HUDEP-2 (cell line): ENCODE results near the gene ACSL6.

Experiments used
- DNase-seq, 76 experiments: peaks; one replicate each; lab custom pipeline; 2025; ENCODE audit not compliant: unreplicated experiment in 76 of 76; lab: John Stamatoyannopoulos, UW

The ACSL6 gene

DNA sequence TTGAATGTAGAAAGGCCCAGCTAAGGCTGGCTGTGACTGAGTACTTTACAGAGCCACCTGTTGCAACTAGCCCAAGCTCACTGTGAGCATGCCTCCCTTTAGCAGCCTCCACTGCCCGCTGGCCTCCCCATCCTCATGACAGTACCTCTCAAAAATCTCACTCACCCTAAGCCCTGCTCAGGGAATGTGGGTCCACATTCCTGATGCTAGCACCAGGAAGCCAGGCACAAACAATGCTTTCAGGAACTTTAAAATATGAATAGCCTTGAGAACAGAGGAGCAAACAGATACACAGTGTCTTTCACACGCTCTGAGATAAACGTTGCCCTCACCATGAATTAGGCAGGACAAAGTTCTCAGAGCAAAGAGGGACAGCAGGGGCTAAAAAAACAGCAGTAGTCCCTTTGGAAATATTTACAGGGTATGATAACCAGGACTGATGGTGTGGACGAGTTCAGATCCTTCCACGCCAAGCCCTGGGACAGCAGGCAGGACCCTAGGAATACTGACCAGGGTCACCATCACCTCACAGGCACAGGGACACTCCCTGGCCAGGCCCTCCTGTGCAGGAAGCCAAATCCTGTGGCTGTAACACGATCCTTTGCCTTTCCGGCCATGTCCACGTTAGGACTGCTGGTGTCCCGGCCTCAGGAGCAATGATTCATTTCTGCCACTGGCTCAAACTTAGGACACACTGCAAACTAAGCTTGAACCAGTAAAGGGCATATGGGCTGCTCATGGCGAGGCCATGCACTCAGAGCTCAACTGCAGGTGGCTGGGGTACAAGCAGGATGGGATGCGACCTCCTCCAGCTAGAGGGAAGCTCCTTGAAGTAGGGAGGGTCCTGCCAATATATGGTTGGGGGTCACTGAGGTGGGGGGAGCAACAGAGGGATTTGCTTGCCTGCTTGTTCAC is 9.6 kb downstream of the ACSL6 start:
- no peak for DNase-seq

DNA sequence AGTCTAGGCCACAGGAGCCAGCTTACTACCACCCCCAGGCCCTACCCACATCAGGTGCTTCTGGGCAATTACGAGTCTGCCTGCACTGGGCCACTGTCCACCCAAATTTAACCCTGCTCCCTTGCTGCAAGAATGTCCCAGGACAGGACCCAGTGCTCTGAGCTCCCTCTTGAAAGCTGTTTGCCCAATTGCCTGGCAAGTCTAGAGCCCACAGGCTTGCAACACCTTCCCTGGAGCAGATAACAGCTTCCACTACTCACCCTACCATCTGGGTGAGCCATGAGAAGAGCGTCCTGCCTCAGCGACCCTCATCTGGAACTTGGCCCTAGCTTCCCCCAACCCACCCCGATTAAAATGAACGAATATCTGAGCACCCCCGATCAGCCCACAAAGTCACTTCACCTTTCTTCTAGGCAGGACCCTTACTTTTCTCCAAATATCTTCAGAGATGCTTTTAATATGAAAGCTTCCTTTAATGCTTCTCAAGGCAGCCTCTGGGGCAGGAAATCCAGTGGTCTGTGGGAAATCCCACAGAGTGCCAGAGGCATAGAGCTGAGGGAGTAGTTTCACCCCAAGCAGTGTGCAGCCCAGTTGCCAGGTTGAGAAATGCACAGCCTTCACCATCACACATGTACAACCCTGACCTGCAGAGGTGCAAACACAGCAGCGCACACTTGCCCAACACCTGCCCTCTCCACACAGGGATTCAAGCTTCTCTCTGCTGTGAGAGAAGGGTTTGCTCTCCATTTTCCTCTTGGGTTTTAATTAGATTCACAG is 10.6 kb downstream of the ACSL6 start:
- no peak for DNase-seq

DNA sequence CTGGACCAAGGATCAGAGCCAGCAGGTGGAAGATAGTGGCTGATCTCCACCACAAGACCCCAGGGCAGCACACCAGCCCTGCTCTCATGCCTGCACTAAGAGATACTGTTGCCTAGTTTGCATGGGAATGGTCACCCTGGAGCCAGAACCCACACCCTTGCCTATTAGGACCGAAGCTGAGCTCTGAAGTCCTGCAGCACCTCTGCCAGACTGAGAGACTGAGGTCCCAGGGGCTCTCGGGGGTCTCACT is 11.3 kb downstream of the ACSL6 start:
- no peak for DNase-seq

DNA sequence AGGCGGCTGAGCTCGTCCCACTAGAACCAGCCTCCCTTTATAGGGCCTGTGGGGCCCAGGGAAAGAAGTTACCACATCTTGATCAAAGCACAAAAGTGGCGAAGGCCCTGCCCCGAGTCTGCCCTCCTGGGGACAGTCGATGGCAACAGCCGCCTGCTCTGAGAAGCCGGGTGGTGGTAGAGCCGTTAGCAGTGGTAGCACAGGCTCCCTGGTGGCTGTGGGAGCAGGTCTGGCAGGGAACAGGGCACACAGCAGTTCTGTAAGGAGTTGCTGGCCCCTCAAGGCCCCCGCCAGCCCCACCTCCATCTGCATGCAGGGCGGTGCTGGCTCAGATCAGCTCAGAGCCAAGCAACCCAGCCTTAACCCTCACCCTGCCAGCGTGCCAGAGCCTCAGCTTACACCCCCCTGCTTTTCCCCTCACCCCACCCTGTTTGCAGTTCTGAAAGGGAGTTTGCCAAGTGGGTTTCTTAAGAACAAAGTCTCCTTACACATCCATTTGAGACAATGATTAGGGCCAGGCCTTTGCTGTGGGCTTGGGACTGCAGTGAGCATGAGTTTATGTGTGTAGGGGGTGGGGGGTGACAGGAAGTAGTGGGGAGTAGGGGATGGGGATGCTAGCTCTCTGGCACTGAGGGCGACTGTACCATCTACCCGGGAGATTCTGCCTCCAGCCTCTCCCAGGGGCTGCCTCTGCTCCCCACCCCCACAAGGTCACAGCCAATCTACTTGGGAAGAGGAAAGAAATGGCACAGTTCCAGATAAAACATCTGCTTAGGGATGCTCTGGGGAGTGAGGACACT is 11.8 kb downstream of the ACSL6 start:
- peak in 1 of 76 experiments; percentile 35 for DNase-seq

DNA sequence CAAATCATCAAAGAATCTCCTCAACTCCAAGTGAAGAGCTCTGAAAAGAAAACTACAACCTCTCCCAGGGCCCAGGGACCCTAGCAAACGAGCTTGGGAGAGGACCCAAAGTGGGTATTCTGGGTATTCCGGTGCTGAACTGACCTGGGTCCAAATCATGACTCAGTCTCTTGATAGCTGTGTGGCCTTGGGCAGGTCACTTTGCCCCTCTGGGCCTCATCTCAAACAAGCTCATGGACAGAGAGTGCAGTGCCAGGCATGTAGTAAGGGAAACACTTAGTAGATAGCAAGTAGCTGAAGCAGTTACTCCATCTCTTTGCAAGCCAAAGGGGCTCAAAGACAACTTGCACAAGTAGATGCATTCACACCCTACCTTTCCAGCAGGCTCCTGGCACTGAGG is 12.4 kb downstream of the ACSL6 start:
- no peak for DNase-seq

DNA sequence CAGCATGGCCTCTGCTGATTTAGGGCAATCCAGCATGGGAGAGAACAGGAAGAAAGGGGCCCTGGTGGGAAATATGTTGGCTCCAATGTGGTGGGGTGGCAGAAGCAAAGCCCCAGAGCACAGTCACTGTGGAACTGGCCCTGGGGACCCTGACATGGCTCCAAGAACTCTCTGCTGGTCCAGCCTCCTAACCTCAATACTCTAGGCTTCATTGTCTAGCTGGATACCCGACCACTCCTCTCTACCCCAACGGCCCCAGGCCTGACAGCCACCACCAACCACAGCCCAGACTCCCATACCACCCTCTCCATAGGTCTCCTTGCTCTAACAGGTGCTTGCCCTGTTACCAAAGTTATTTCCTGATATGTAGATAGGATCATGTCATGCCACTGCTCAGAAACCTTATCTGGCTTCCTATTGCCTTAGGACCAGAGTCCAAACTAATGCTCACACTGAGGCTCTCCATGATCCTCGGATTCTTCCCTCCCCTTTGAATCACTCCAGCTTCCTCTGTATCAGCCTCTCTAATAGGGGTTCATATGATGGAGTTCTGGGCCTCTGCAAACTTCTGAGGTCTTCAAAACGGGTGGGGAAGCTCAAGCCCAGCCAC is 12.9 kb downstream of the ACSL6 start:
- no peak for DNase-seq

DNA sequence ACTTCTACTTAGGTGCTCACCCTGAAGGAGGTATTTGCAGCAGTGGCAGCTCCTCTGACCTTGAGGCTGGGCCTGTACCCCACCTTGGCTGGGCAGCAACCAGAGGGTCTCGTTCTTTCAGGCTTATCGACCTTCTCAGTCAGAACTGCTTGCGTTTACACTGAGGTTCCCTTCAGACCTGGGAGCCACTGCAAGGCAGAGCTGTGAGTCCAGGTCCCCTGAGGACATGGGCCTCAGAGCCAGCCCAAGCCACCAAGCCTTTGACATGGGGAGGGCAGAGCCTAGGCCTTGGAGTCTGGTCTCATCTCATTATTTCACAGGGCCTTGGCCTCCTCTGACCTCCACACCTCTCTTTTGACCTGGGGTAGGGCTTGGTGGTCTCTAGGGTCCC is 13.7 kb downstream of the ACSL6 start:
- no peak for DNase-seq

DNA sequence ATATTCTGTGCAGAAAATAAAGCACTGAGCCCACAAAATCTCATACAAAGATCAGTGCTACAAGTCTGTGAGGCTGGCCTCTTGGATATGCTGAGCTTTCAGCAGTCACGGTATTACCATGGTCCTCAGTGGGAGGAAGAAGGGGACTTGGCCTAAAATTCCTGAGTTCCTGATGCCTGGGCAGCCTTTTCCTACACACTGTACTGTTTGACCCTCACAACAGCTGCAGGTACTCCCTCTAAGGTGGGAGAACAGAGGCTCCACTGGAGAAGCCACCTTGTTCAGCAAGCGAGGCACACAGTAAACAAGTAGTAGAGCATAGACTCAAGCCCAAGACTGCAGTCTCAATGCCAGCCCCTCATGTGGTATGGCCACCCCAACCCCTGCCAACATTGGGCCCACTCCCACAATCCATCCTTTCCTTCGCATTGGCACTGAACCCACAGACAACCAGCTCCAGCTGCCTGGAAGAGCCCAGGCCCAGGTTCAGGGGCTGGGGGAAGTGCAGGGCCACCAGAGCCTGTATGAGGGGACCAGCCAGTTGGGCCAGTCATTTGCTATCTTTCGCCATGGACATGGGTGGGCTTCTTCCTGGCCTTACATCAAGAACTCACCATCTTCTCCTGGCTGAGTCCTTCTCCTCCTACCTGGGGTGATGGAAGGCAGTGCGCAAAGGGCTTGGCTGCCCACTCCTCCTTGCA is 14.3 kb downstream of the ACSL6 start:
- no peak for DNase-seq

DNA sequence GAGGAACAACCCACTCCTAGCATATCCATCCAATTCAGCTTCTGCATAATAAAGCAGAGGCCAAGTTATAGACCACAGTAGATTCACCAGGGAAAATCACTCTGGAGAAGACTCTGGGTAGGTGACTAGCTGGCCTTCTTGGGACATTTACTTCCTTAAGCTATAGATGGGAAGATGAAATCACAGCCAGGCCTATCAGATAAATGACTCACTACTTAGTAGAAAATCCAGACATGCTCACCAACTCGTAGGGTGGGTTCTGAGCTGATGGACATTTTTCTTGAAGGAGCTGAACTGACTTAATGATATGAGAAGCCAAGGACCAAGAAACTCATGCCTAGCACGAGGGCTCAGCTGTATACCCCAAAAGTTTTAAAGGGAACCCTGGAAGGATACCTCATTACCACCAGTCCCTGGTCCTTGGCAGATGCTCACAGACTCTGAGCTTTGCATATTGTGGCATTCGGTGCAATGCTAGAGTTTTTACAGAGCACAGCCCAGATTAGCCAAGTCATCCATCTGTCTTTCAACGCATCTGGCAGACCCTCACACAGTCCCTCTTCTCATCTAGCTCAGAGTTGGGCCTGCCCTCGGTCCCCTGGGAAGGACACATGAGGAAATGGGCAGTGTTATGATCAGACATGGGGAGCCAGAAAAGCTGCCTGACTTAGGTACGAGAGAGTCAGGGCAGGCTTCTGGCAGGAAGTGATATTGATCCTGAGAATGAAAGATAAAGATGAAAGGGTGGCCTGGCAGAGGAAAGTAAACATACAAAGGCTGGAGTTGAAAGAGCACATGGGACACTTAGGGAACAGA is 15.0 kb downstream of the ACSL6 start:
- peak in 64 of 76 experiments; percentile 7 to 85 (median 41) for DNase-seq

DNA sequence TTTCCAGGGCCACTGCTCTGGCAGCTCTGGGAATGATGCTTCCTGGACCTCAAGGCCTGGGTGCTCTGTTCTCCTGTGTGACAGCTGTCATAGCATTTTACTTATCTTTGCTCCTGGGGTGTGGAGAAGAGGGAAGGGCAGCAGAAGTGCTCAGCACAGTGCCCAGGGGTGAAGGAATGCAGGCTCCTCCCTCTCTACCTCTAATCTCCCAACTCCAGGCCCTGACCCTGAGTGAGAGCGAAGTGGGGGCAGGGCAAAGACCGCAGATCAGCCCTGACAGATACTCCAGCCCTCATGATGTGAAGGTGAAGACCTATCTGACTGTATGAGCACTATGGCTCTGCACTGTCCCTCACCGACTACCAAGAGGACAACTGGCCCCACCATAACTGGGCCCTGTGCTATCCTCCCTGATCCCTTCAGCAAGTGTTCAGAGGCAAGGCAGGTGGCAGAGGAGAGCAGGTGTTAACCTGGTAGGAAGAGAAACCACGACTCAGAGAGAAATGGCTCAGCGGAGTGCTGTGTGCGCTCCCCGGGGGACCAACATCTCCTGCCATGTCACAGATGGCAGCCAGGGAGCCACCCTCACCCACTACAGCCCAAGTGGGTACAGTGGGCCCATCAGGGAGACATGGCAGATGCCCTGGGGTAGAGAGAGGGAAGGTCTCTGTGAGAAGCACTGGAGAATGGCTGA is 16.8 kb downstream of the ACSL6 start:
- DNase-seq: peak in 74 of 76 experiments; percentile 50 to 94 (median 81)

DNA sequence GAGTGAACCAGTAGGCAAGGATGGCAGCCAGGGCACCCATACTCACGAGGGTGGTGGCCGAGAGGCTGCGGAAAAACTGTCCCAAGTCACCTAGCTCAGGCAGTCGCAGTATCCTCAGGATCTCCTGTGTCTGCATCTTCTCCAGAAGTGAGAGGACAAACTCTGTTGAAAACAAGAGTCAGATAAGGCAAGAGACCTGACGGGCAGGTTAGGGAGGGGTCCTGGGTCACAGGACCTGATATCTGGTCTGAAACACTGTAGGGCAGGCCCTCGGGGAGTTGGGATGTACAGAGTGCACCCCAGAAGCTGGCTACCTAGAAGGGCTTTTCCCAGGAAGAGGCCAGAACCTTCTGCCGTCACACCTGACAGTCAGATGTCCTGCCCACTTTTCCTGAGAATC is 17.4 kb downstream of the ACSL6 start:
- peak in 1 of 76 experiments; percentile 51 for DNase-seq

DNA sequence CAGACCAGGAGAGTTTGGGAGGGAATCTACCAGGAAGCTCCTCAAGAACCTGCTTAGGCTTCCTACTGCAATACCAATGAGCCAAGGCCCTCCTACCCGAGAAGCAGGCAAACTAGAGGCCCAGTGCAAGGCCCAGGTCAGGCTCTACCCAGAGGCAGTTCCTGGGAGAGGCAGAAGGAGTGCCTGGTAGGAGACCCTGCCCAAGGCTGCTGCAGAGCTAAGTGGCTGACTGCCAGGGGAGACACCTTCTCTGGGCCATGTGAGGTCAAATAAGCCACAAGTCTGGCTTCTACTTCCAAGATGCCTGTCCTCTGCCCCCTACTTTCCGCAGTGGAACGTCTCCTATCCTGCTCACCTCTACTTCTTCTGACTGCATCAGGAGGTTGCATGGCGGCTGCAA is 17.8 kb downstream of the ACSL6 start:
- DNase-seq: no peak

DNA sequence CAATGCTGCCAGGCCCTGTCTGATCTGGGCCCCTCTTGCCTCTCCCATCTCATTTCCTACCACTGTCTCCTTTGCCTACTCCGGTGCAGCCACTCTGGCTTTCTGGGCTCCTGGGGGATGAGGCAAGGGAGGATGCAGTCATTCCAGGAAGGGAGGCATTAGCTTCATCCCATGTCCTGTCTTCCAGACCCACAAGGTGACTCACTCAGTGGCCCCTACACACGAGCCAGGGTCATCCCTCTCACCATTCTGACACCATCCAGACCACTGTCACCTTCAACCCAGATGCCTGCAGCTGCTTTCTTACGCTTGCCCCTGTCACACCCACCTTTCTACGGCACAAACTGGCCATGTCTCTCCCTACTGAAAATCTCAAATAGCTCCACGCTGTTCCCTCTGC is 19.1 kb downstream of the ACSL6 start:
- DNase-seq: no peak

DNA sequence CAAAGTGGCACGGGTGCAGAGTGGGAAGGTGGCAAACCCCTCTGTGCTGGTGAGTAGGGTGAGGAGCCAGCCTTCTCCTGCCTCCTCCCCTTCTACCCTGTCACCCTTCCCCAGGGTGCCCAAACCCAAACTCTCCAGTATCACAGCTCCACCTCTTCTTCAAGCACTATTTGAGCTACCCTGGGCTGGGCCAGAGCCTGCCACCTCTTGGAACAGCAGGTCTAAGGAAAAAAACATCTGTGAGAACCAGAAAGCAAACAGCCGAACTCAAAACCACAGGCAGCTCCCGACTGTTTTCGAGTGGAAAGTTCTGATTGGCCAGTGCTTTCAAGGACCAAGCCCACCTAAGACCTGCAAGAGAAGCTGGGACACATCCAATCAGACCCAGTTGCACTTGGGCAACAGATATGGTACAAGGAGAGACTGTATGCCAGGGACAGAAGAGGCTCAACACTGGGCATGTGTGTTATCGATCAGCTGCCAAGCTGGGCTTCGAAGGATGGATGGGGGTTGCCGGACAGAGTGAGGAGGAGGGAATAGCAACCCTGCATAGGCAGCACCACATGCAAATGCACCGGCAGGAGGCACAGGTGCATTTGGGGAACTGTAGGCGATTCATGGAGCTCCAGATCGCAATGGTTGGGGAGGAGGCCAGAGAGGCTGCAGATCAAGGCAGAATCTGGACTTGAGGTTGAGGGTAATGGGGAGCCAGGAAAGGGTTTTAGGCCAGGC is 19.7 kb downstream of the ACSL6 start:
- DNase-seq: no peak

DNA sequence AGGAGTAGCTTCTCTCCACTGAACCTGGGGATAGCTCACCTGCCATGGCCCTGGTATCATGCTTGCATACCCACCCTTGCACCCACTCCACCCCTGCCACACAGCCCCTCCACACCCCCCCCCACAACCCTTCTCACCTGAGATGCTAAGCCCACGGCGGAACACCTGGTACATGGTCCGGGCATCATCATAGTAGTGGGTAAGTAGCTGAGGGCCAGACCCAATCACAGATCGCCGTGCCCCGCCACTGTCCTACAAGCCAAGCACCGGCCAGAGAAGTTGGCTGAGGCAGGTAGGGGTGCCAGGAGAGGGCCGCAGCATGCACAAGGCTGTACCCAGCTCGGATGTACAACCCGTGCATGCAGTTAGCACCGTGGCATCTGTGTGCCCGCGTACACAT is 20.7 kb downstream of the ACSL6 start:
- no peak for DNase-seq

DNA sequence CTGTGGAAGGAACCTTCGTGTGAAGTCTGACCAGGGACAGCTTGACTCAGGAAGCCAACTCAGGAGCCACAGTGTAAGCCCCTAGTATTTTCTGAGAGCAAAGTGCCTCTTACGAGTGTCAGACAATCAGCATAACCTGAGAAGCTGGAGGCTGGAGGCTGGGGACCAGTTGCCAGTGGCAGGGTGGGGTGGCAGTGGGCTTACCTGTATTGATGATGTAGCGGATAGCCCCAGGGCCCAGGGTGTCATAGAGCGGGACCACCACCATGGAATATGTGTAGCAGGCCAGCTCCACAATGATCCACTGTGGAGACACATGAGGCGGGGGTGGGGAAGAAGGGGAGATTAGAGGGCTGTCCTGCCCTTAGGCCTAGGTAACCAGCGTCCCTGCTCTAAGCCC is 22.9 kb downstream of the ACSL6 start:
- no peak for DNase-seq

DNA sequence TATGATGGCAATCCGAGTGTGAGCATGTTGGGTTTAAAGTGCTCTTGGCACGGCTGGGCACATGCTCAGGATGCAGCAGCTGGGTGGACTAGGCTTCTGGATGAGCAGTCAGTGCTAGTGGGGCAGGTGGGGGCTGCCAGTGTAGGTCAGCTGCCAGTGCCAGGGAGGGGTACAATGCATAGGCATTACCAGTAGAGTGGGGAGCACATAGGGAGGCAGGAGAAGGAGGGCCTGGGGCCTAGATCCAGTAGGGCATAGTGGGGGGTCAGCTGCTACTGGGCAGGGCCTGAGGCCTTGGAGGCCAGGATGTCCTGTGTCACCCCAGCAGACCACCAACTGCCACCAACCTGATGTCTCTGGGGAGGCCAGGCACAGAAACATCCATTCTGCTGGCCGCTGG is 24.2 kb downstream of the ACSL6 start:
- DNase-seq: no peak

DNA sequence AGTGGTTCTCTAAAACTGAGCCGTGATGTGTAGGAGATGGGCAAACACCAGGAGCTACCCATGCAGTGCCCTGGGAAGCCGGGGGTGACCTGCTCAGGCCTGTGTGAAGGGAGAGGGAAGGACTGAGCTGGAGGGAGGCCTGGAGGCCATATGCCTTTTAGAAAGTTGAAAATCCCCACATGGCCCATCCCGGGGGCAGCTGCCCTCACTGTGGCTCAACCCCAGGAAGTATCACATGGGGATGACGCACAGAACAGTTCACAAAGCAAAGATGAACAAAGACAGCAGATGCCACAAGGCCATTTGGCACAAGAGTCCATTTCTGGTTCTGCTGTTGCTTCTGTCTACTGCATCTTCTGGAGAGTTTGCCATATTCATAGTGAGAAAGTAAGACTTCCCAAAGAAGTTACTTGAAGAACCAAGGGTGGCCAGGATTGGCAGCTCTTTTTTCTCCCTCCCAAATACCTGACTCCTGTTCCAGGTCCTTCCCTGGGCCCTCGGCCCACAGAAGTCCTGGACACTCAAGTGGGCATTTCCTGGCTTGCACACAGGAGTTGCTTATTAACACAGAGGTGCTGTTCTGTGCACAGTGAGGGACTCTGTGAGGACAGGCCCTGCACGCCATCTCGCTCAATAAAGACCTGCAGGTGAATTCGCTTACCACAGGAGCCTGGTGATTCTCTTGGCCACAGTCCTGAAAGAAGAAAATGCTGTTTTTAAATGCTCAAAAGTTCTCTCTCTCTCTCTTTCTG is 25.1 kb downstream of the ACSL6 start:
- no peak for DNase-seq
